Measurements from ENCODE around the gene PKMYT1.

Gene PKMYT1

DNA sequence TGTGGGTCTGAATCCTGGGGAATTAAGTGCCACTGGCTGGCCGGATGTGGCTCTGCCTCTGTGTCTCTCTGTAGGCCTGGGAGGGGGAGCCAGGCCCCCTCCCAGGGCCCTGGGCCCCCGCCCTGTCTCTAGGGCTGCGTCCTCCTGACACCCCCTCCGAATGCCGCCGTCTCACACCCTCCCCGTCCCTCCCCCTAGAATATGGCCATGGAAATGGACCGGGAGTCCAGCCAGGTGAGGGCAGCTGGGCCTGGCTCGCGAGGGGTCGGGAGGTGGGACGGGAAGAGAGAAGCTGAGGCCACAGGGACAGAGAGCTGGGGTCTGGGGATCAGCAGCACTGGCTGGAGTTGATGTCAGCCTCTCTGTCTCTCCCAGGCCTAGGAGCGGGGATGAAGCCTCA, 16.1 kb upstream of the PKMYT1 start:
- ATAC-seq (no peak), DNase-seq (no peak)

GRCh38 chr16:2992383-2993081, 12.3 kb upstream of the PKMYT1 start:
- ATAC-seq: no peak
- no peak for DNase-seq

- DNase-seq (no peak), ATAC-seq (no peak)
These were observed 11.5 kb upstream of the PKMYT1 start for GRCh38 chr16:2991566-2992261.

DNA sequence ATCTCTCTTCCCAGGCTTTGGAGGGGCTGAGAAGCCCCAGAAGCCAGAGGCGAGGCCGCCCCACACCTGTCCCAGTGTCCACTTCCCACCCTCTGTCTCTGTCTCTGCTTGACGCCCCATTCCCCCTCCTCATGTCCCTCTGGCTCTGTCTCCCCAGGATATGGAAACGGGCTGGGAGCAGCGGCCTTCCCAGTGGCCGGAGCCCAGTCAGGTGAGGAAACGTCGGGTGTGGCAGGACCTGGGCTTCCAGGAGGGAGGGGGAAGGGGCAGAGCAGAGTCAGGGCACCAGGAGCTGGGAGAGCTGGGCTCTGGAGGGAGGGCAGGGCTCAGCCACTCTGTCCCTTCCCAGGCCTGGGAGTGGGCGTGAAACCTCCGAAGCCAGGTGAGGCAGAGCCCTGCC, 10.6 kb upstream of the PKMYT1 start:
- ATAC-seq: no peak
- DNase-seq: no peak

DNA sequence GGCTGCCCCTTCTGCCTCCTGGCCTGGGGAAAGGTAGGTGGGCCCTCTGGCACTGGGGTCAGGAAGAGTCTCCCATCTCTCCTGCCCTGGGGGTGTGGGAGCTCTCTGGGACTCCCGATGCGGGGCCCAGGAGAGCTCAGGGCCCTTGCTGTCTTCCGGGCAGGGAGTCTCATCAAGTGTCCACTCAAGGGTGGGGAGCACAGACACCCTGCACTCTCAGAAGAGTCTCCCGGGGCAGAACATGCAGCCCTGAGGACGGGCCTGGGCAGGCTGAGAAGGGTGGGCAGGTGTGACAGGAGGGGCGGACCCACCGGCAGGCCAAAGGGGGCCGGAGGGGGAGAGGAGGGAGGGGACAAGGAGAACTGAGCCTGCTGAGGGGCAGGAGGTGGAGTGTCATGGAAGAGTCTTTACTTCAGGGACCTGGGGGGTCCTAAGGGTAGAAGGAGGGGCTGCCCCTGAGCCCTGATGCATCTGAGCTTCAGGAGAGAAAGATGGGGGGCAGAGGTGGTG, 8.4 kb upstream of the PKMYT1 start:
- ATAC-seq (no peak), DNase-seq (no peak)

DNA sequence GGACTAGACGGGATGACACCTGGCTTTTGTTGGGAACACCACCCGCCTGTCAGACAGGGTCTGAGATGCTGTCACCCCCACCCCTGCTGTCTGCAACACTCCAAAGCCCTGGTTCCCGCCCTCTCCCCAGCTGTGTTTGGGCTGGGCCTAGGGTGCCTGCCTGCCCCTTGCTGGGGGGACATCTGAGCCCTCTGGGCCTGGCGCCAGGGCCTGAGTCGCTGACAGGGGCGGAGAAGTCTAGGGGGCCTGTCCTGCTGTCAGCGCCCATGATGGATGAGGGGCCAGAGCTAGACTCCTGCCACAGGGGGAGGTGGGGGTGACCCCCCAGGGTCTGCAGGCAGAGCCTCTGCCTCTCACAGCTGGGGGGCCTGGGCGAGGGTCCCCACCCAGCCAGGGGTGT, 7.6 kb upstream of the PKMYT1 start:
- no peak for ATAC-seq
- no peak for DNase-seq

GRCh38 chr16:2987286-2987685, 7.0 kb upstream of the PKMYT1 start:
- no peak for ATAC-seq

GRCh38 chr16:2986623-2987188, 6.5 kb upstream of the PKMYT1 start:
- no peak for ATAC-seq

More at GRCh38 chr16:2987286-2987685, 7.0 kb upstream of the PKMYT1 start:
- DNase-seq: no peak

DNA sequence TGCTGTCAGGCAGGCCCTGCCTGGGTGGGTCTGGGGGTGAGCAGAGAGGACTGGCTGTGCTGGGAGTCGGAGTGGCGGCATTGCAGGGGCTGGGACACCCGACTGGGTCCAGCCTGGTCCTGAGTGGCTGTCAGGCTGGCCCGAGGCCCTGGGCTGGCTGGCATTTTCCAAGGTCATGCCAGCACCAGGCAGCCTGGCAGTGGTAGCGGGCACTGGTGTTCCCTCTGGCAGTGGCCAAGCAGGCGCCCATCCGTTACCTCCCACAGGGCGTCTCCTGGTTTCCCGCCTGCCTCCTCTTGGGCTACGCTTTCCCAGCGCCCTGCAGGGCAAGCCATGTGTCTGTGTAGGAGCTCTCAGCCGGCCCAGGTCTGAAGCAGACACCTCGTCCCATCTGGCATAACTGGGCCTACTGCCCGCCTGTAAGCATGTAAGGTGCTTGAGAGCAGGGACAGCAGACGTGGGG, 5.7 kb upstream of the PKMYT1 start:
- ATAC-seq (no peak), DNase-seq (no peak)

More at GRCh38 chr16:2986623-2987188, 6.5 kb upstream of the PKMYT1 start:
- DNase-seq: no peak

GRCh38 chr16:2985462-2985861, 5.2 kb upstream of the PKMYT1 start:
- DNase-seq (no peak), ATAC-seq (no peak)

DNA sequence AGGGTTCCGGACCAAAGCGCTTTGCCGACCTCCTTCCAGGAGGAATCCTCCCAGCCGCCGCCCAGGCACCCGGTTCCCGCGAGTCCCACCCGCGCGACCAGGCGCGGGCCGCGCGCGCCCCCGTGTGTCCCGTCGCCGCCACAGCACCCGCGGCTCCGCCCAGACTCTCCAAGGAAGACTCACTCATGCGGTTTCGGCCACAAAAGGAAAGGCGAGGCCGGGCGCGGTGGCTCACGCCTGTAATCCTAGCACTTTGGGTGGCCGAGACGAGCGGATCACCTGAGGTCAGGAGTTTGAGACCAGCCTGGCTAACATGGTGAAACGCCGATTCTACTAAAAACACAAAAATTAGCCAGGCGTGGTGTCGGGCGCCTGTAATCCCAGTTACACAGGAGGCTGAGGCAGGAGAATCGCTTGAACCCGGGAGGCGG, 3.5 kb upstream of the PKMYT1 start:
- DNase-seq (peak; percentile 84), ATAC-seq (peak; percentile 60)

GRCh38 chr16:2982402-2982801, 2.2 kb upstream of the PKMYT1 start:
- ATAC-seq: no peak
- DNase-seq: no peak

- no peak for ATAC-seq
These were observed 1.6 kb upstream of the PKMYT1 start for GRCh38 chr16:2981899-2982250.

DNA sequence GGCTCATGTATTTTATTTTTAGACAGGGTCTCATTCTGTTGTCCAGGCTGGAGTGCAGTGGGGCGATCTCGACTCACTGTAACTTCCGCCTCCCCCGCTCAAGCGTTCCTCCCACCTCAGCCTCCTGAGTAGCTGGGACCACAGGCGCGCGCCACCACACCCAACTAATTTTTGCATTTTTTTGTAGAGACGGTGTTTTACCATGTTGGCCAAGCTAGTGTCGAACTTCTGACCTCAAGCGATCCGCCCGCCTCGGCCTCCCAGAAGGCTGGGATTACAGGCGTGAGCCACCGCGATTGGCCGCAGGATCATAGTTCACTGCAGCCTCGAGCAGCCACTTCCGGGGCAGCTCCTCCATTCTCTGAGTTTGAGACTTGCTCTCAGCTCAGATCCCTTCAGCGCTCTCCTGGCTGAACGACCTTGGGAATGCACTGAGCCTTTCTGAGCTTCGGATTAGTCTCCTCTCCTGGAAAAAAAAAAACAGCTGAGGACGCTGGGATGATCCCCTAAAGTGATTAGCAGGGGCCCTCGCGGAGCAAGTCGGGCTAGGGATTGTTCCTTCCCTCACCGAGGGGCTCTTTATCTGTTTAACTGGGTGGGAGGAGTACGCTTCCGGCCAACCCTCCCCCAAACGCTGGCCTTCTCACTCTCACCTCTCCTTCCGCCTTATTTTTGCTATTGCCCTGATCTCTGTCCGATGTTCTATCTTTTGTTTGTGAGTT, 1.1 kb upstream of the PKMYT1 start:
- no peak for ATAC-seq

More at GRCh38 chr16:2981899-2982250, 1.6 kb upstream of the PKMYT1 start:
- DNase-seq: no peak

DNA sequence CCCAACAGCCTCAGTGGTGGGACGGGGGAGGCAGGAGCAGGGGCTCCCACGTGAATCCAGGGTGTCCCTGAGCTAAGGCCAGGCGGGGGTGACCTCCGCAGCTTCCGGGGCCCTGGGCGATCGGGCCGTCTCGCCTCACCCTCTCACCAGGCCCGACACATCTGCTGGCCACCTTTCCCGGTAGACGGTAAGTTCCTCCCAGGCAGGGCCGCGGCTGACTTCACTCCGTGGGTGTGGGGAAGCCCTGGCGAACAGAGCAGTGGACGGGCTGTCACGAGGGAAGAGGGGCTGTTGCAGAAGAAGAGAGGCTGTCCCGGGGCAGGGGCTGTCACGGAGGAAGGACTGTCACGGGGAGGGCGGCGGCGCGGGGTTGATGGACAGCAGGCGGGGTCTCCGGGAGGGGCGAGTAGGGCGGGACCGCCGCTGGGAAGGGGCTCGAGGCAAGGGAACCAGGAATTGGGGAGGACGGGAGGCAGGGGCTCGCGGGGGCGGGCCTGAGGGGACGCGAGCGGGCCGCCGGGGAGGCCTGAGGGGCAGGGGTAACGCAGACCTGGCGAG, 498 bp downstream of the PKMYT1 start:
- peak; percentile 2 for ATAC-seq

More for the DNA sequence above, 1.1 kb upstream of the PKMYT1 start:
- no peak for DNase-seq

DNA sequence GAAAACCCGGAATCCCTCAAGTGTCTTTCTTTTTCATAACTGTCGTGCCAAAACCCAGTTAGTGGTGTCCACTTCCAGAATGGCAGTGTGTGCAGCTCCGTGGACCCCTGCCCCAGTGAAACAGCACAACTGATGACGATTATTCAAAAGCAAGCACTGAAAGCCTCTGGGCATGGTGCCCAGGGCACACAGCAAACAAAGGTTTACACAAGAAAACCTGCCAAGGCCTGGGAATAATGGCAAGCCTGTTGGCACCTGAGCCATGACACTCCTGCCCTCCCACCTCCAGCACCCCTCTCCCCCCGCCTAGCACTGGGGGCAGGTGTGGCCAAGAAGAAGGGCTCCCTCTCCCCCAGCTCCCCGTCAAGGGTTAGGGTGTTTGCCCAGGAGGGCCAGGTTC, 2.8 kb downstream of the PKMYT1 start:
- no peak for ATAC-seq
- no peak for DNase-seq

More for the DNA sequence above, 498 bp downstream of the PKMYT1 start:
- peak; percentile 45 for DNase-seq

DNA sequence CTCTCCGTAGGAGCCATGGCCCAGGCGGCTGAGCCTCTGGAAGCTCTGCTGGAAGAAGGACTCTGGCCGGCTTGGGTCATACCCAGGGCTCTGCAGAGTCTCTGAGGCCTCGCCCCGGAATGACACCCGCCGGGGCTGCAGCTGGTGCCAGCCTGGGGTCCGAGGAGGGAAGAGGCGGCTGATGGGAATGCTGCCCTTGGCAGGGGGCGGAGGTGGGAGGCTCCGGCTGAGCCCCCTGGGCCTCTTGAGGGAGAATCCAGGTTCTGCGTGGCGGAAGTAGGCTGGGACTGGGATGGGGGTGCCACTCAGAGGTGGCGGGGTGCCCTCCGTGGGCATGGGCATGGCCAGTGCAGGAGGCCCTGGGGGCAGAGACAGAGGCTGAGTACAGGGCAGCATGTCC, 3.6 kb downstream of the PKMYT1 start:
- ATAC-seq: no peak
- no peak for DNase-seq

DNA sequence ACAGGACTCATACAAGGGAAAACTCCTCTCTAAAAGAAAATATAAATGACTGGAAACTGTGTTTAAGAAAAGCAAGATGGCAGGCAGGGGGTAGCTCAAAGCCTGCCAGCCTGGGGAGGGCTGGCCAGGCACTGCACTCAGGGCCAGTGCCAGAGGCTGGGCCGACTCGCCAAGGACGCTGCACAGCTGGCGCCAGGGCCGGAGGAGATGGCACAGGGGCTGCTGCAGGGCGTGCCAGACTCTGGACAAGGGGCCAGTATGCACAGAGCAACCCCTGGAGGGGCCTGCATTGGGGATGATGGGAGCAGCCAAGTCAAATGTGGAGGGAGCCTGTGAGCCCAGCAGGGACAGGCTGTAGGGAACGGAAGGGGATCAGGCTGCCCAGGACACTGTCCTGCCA, 4.0 kb downstream of the PKMYT1 start:
- DNase-seq: no peak
- no peak for ATAC-seq

- DNase-seq: no peak
- ATAC-seq: no peak
These were observed 5.0 kb downstream of the PKMYT1 start for GRCh38 chr16:2975161-2975795.

- DNase-seq (no peak), ATAC-seq (no peak)
These were observed 5.8 kb downstream of the PKMYT1 start for GRCh38 chr16:2974319-2975056.

Data from stimulated activated naive CD8-positive, alpha-beta T cell treated with anti-CD3 and anti-CD28 coated beads, Interleukin-15, Interleukin-2, amounts not matched to agents 100 U/mL and 50 U/mL, for 24 hours (primary cell).